OCI-LY3 (cell line): ENCODE data around the gene SP140.

Source experiments
- CTCF ChIP-seq: fragments of 200-600, 300-600 bp; sonication (generic); IDR thresholded peaks from 2 replicates; pipeline ENCODE4 v1.5.1; 2014; ENCODE audit warnings: antibody characterized with exemption, low read length, low read depth
- EZH2phosphoT487 ChIP-seq: fragments of 200-600 bp; shearing (Covaris generic); IDR thresholded peaks from 2 replicates; pipeline ENCODE4 v1.6.1; 2018; ENCODE audit warnings: antibody characterized with exemption, mixed run types, low read depth

GRCh38 chr2:230362030-230362691, 136.6 kb downstream of the SP140 start:
- TF ChIP-seq CTCF (no peak), EZH2phosphoT487 (no peak)
